Activated naive CD4-positive, alpha-beta T cell (primary cell): ENCODE measurements around the gene PIK3CA.
"Not testable (repeated sequence)": the region's sequence is repeated elsewhere in the genome, so short reads cannot be mapped to it uniquely, and the experiment has no call there.

Source experiments
- DNase-seq, 4 experiments: peaks; one replicate each; lab custom pipeline; 2025; lab: John Stamatoyannopoulos, UW

The PIK3CA gene

GRCh38 chr3:179147873-179148615, at the start of gene PIK3CA:
Gene PIK3CA (plus strand): TSS chr3:179148357. CDS start chr3:179198826, 50,469 bp downstream.
- peak; percentile 69 to 87 (median 80) for DNase-seq

GRCh38 chr3:179098388-179099077, 49.6 kb upstream of the PIK3CA start:
- DNase-seq, result no peak

GRCh38 chr3:179100652-179101051, 47.5 kb upstream of the PIK3CA start:
- no peak for DNase-seq

GRCh38 chr3:179105881-179106280, 42.3 kb upstream of the PIK3CA start:
- no peak for DNase-seq

- DNase-seq, result no peak
These were observed 40.5 kb upstream of the PIK3CA start for GRCh38 chr3:179107617-179108016.

GRCh38 chr3:179108086-179108485, 40.1 kb upstream of the PIK3CA start:
- no peak for DNase-seq

- no peak for DNase-seq
These were observed 34.3 kb upstream of the PIK3CA start for GRCh38 chr3:179113903-179114302.

- DNase-seq, result not testable (repeated sequence)
These were observed 32.7 kb upstream of the PIK3CA start for GRCh38 chr3:179115444-179115843.

- DNase-seq, result no peak
These were observed 31.3 kb upstream of the PIK3CA start for GRCh38 chr3:179116816-179117215.

- not testable (repeated sequence) for DNase-seq
These were observed 15.8 kb upstream of the PIK3CA start for GRCh38 chr3:179132191-179132890.

- DNase-seq, result no peak
These were observed 14.6 kb upstream of the PIK3CA start for GRCh38 chr3:179133575-179133974.

- no peak for DNase-seq
These were observed 12.0 kb upstream of the PIK3CA start for GRCh38 chr3:179136195-179136594.

- no peak for DNase-seq
These were observed 6.3 kb upstream of the PIK3CA start for GRCh38 chr3:179141890-179142289.

GRCh38 chr3:179146911-179147513, 1.1 kb upstream of the PIK3CA start:
- DNase-seq, result no peak

GRCh38 chr3:179147514-179147872, 664 bp upstream of the PIK3CA start:
- peak in 3 of 4 experiments; percentile 34 to 62 (median 56) for DNase-seq

- DNase-seq, result peak; percentile 29 to 65 (median 42)
These were observed 654 bp downstream of the PIK3CA start for GRCh38 chr3:179148616-179149405.

GRCh38 chr3:179149406-179149867, 1.3 kb downstream of the PIK3CA start:
- DNase-seq, result peak in 1 of 4 experiments; percentile 10

GRCh38 chr3:179149951-179150350, 1.8 kb downstream of the PIK3CA start:
- no peak for DNase-seq

GRCh38 chr3:179150610-179151009, 2.5 kb downstream of the PIK3CA start:
- DNase-seq, result no peak

GRCh38 chr3:179151474-179151873, 3.3 kb downstream of the PIK3CA start:
- no peak for DNase-seq

GRCh38 chr3:179156170-179156569, 8.0 kb downstream of the PIK3CA start:
- no peak for DNase-seq
